Head of caudate nucleus (tissue), 42 donors: ENCODE data around the gene CYP2W1.
"Not testable (repeated sequence)": the region's sequence is repeated elsewhere in the genome, so short reads cannot be mapped to it uniquely, and the experiment has no call there.

Experiments used
- DNase-seq, 42 donors: peaks; one replicate each; pipeline versions ENCODE4 v3.0.0 to v3.0.0-alpha.2; 2020 to 2021; ENCODE audit warnings: mixed read lengths in 7 of 42
- intact Hi-C: fragments of 100-400 bp; cut with DNase I; formaldehyde crosslinking; loops from one replicate; pipeline ENCODE4 v1.15.0; 2022

CYP2W1 gene

DNA sequence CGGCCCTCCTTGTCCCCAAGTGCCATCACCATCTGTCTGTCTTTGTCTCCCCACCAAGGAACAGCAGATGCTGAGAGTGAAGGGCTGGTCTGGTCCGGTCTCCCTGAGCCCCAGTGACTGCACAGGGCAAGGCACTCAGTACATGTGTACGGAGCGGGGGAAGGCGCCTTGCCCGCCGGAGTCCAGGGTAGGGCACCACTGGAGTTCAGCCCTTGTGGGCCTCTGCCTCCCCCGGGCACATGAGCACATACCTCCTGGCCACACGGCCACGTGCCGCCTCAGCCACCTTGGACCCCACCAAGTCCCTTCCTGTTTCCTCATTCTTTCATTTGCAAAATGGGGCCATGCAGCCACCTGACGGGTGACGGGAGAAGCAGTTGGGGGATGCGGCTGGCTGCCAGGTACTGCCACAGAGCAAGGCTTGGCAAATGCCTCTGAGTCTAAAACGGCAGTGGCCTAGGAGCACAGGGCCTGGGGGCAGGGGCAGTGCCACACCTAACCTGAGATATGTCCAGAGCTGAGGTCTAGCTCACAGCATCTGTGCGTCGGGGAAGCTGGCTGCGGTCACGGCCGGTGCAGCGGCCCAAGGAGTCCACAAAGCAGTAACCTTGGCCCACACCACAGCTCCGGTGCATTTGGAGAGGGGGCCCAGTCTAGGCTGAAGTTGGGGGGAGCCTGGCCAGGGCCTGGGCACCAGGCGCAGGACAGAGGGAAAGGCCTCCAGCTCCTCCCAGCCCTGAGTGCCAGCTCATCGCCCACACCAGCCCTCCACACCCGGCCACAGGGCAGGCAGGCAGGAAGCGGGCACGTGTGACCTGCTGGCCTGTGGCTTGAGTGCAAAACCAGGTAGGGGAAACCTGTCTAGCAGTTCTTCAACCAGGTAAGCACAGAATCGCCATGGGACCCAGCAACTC lies 33.7 kb upstream of the CYP2W1 start:
- intact Hi-C loops, result no loop called here
- DNase-seq, result no peak

DNA sequence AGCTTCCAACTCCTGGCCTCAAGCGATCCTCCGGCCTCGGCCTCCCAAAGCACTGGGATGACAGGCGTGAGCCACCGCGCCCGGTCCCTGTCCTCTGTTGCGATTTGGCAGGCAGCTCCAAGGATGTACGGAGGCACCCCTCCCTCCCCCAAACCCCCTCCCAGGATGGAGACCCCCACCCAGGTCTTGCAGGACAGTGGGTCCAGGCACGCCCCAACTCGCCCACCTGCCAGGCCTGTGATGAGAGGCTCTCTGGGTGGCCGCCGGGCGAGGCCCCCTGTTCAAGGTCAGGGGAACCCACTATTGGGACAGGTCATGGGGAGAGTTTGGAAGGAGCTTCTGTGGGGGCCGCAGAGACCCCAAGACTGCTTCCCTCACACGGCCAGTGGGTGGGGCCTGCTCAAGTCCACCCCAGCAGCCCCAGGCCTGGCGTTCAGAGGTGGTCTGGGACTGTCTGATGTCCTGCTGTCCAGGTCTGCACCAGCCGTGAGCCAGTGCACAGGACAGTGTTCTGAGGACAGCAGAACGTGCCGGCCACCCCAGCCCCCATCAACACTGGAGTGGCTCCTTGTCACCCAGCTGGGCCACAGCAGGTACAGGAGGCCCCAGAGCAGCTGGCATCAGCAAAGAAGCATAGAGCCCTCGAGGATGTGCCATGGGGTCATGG lies 31.0 kb upstream of the CYP2W1 start:
- intact Hi-C loops, result no loop called here
- no peak for DNase-seq

DNA sequence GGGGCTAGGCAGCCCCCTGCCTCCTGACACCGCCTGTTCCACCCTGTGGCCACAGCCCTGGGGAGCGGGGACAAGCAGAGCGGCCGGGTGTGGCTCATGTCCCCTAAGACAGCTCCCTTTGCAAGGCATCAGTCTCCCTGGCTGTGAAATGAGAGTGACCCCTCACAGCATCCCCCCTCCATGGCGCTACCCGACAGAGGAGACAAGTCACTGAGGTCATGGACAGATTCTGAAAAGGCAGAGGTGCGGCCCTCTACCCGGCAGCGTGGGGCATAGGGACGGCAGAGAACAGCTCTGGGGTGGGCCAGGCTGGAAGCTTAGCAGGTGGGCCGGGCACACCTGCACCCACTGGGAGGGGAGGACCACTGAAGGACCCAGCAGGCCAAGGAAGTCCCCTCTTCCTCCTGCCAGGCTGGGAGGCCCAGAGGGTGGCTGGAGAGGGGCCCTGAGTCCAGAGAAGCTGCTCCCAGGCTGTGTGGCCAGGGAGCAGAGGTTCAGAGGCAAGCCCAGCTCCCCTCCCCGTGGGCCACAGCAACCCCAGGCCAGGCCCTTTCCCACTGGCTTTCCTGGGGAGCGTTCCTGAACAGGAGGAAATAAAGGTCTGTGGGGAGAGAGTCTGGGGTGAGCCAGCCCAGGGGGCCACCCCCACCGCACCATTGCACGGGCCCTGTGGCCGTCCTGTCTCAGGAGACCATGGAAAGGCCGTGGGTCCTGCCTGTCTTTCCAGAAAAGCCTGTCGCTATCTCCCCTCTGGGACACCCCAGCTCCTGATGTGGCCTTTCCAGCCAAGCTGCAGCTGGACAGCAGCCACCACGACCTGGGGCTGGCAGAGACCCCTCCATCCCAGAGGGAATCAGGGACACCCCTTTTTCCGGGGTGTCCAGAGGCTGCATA lies 30.2 kb upstream of the CYP2W1 start:
- DNase-seq, result no peak
- intact Hi-C loops, result no loop called here

DNA sequence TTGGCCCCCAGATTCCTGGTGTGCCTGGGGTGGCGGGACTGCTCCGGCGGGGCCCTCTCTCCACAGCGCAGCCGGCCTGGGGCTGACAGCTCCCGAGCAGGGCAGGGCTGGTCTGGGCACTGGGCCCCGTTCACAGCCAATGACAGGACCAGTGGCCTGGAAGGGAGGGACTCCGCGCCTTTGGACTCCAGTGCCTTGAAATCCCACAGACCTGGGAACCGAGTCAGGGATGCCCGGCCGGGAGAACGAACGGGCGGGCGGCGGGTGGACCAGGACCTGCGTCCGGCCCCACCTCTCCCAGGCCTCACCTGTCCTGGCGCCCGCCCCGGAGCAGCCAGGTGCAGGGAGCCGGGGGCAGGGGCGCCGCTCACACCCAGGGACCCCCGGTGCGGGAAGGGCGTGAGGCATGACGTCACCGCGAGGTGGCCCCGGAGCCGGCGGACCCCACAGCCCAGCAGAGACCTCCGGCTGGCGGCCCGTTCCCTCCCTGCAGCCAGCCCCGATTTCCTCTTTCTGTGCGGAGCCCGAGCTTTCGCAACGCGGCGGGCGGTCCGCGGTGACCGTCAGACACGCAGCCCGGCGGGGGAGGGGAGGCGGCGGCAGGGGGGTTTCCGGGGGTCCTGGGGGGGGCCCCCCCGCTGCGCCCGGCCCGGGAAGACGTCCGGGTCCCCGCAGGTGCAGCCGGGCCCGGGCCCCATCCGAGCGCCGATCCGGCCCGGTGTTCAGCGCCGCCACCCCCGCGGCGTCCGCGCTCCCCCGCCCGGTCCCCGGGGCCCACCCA lies 29.2 kb upstream of the CYP2W1 start:
- intact Hi-C loops, result loop anchor here (2.0 kb wide), 1 partner anchor 43 kb away; no protein-coding TSS in a partner anchor

DNA sequence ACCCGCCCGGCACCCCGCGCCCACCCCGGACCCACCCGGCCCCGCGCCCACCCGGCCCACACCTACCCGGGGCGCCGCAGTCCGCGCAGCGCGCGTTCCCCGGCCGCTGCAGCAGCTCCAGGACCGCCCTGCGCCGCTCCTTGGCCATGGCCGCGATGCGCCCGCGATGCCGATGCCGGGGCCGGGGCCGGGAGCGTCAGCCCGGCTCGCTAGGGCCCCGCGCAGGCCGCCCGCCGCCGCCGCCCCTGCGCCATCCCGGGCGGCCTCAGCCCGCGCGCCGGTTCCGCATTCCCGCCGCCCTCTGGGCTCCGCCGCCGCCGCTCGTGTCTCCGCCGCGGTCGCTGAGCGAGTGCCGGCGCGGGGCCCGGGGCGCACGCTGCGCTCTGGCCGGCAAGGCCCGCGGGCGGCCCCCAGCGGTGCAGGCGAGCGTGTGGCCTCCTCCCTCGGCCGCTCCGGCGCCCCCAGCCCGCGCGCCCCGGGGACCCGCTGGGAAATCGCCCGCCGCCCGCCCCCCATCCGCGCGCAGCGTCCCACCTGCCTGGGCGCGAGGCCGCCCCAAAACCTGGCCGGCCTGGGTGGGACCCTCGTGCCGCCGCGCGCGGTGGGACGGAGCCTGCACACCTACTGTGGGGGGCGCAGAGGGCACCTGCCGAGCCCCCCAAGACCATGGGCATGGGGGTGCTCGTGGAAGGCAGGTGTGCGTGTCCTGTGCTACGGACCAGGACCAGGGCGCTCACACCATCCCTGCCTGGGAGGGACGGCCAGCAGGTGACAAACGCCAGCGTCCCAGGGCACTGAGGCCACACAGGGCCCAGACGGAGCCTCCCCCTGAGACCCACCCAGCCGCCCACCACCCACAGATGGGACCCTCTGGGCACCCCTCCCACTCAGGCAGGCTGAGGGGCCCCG lies 28.4 kb upstream of the CYP2W1 start, which contains the start of gene ADAP1:
ADAP1 (minus strand) TSS at position 351 of the 909 bp plus-strand sequence; CDS start at position 148, 203 bp downstream.
- intact Hi-C loops, result loop anchor here (2.0 kb wide), 1 partner anchor 44 kb away; no protein-coding TSS in a partner anchor
- DNase-seq, result peak in 39 of 42 donors; percentile 27 to 86 (median 67)

More for the DNA sequence above, 29.2 kb upstream of the CYP2W1 start:
- DNase-seq, result peak; percentile 62 to 91 (median 83)

DNA sequence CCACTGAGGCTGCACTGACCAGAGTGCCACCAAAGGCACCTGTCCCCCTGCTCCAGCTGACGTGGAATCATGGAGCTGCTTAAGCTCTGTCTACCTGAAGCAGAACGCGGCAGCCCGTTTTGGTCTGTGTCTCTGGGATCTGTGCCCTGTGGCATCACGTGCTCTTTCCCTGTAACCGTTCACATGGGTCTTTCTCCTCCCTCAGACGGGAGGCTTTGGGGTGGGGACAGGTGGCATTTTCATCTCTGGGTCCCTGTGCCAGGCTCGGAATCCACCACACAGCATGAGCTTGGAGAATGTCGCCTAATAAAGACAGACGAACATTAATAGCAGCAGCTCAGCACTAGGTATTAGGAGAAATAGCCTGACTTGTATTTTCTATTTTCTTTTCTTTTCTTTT lies 26.9 kb upstream of the CYP2W1 start:
- intact Hi-C loops, result no loop called here

DNA sequence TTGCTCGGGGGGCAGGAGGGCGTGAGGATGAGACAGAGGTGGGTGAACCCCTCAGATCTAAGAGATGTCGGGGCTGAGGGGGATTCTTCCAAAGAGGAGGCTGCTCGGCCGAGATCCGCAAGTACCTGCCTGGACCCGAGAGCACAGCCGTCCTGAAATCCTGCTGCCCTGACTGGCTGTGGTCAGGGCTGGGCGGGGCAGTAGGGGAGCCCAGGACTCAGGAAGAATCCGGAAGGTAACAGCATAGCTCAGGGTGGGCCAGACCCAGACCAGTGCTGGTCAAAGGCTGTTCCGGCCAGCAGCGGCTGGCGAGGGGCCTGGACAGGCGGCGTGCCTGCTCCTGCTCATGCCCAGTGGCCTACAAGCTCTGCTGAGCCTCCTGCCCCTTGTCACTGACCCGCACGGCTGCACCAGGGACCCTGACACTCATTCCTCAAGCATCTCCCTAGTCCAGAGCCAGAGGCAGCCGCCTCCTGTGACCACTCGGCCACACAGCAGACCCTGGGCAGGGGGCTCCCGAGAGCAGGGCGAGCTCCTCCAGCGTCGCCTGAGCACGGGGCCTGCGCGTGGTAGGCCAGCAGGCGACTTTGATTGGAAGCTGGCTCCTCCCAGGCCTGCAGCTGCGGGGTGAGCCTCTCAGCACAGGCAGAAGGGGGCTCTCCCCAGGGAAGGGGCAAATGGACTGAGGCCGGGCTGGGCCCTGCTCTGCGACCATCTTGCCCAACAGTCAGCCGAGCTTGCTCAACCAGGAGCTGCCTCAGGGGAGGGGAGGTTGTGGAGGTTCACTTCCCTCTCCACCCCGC lies 25.4 kb upstream of the CYP2W1 start:
- intact Hi-C loops, result no loop called here
- DNase-seq, result peak in 15 of 42 donors; percentile 31 to 65 (median 42)

More for the DNA sequence above, 26.9 kb upstream of the CYP2W1 start:
- no peak for DNase-seq

DNA sequence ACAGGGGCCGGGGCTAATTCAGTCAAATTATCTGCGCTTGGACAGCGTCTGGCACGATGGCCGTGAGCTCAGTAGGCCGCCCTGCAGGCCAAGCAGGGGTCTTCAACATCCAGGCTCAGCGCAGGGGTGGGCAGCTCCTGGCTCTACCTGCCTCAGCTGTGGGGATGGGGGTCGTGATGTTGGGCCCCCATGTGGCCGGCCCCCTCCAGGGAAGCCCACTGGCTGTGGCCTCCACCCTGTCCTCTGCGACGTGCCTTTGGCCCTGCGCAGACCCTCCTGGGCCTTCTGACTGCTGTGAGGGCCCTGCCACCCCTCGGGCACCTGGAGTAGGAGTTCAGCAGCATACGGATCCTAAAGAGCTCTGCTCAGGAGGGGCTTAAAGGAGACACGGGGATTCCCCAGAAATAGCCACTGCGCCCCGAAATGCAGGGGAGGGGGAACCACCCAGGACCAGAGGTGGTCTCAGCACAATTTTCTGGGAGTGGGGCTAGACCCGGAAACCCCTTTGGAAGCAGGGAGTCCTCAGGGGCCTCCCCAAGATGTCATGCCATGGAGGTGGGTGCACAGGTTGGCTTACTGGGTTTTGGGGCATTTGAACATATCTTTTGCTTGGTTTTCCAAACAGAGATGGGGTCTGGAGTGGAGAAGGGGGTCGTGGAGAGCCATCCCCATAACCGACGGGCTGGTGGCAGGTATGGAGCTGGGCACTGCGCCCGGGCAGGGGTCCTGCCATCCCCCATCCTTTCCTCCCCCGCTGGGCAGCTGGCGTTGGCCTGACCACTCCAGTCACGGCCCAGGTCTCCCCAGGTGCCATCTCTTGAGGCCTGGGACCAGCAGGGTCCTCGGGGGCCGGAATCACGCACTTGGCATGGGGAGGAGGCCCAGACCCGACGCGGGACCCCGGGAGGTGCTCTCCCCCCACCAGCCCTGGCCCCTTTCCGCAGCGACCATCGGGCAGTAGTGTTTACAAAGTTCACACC lies 24.5 kb upstream of the CYP2W1 start:
- intact Hi-C loops, result no loop called here
- peak in 1 of 42 donors; percentile 1 for DNase-seq

DNA sequence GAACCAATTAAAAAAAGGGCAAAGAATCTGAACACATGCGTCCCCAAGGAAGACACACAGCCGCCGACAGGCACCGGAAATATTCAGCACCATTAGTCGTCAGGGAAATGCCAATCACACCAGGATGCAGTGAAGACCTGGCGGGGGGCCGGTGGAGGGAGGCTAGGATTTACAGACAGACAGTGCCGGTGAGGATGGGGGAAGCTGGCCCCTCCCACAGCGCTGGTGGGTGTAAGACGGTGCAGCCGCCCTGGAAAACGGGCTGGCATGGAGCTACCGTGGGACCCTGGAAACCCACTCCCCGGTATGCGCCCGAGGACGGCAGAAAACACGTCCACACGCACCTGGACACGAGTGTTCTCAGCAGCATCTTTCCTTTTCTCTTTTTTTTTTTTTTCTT lies 23.7 kb upstream of the CYP2W1 start:
- intact Hi-C loops, result no loop called here
- DNase-seq, result no peak

DNA sequence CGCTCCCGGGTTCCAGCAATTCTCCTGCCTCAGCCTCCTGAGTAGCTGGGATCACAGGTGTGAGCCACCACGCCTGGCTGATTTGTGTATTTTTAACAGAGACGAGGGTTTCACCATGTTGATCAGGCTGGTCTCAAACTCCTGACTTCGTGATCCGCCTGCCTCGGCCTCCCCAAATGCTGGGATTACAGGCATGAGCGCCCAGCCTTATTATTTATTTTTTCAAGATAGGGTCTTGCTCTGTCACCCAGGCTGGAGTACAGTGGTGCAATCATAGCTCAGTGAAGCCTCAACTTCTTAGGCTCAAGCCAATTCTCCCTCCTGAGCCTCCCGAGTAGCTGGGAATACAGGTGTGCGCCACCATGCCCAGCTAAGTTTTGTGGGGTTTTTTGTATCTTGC lies 23.2 kb upstream of the CYP2W1 start:
- DNase-seq, intact Hi-C loops: not testable (repeated sequence)

DNA sequence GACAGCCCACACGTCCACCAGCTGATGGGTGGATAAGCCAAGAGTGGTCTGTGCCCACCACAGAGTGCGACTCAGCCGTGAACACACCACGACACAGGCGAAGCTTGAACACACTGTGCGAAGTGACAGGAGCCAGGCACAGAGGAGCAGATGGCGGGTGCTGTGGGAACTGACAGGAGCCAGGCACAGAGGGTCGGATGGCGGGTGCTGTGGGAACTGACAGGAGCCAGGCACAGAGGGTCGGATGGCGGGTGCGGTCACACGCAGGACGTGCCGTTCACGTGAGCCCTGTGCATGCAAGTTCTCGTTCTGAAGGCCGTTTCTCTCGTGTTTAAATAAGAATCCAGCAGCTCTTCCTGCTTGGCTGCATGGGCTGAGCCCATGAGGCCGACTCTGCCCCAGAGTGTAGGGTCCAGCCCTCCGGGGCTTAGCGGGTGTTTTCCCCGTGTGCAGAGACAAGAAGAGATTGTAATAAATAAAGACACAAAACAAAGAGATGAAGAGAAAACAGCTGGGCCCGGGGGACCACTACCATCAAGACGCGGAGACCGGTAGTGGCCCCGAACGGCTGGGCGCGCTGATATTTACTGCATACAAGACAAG lies 22.6 kb upstream of the CYP2W1 start:
- DNase-seq, result no peak
- intact Hi-C loops, result no loop called here

DNA sequence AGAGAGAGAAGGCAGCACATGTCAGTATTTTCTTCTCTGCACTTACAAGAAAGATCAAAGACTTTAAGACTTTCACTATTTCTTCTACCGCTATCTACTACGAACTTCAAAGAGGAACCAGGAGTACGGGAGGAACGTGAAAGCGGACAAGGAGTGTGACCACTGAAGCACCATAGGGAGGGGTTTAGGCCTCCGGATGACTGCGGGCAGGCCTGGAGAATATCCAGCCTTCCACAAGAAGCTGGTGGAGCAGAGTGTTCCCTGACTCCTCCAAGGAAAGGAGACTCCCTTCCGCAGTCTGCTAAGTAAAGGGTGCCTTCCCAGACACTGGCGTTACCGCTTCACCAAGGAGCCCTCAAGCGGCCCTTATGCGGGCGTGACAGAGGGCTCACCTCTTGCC lies 22.0 kb upstream of the CYP2W1 start:
- DNase-seq, intact Hi-C loops: not testable (repeated sequence)

DNA sequence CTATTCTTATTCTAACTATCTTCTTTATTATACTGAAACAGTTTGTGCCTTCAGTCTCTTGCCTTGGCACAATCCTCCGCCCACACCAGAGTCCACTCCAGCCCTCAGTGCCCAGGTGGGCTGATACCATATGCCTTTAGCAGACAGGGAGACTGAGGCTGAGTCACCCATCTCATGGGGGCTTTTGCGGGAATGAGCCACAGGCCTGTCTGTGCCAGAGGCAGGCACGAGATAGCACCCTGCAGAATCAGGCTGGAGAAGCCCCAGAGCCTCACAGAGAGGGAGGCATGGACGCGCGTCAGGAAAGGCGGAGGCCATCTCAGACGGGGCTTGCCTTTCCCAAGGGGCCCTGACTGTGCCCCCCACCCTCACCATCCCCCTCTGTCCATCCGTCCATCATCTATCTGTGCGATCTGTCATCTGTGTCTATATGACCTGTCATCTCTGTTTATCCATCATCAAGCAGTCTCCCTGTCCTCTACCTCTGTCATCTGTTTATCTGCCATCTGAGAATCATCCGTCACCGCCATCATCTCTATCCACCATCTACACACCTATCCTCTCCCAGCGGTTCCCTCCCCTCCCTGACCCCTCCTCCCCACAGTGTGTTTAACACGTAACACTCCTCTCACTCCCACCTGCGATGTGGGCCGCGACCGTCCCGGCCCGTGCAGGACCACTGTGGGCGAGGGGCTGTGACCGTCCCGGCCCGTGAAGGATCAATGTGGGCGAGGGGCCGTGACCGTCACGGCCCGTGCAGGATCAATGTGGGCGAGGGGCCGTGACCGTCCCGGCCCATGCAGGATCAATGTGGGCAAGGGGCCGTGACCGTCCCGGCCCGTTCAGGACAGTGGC lies 21.2 kb upstream of the CYP2W1 start:
- DNase-seq, result no peak
- intact Hi-C loops, result no loop called here
